Left ventricle myocardium inferior (tissue), 1 donor: ENCODE results near the gene MRPS27. TPM values are rescaled to one million over a fixed set of nuclear protein-coding genes. Genes with fewer than 3 reads are reported as not detected.

Experiments used
- DNase-seq: peaks from one replicate; pipeline ENCODE4 v3.0.0-alpha.2; 2020
- H3K27ac ChIP-seq: fragments of 200-600 bp; replicated peaks from 2 replicates; pipeline ENCODE4 v1.8.0; 2021
- H3K27me3 ChIP-seq: fragments of 200-600 bp; 2 replicates; pipeline ENCODE4 v1.8.0; 2021; ENCODE audit warnings: low read depth
- H3K36me3 ChIP-seq: fragments of 200-600 bp; 2 replicates; pipeline ENCODE4 v1.8.0; 2021
- H3K4me1 ChIP-seq: fragments of 200-600 bp; 2 replicates; pipeline ENCODE4 v1.8.0; 2021
- H3K4me3 ChIP-seq: fragments of 200-600 bp; 2 replicates; pipeline ENCODE4 v1.8.0; 2021; ENCODE audit warnings: mild to moderate bottlenecking, moderate library complexity
- H3K9me3 ChIP-seq: fragments of 200-600 bp; replicated peaks from 2 replicates; pipeline ENCODE4 v1.8.0; 2021
- intact Hi-C: fragments of 100-400 bp; cut with micrococcal nuclease; formaldehyde crosslinking; loops from one replicate; pipeline ENCODE4 v1.11.0; 2022
- total RNA-seq: library from RNA; stranded (reverse); fragmentation: NEBNext Ultra II Directional; extraction: Animal tissue kit (Norgen Biotek cat#: 25700); gene quantifications from one replicate; pipeline ENCODE4 v1.2.1, GENCODE V29; 2021
- TF ChIP-seq, protein P1 (sequence below): fragments of 200-600 bp; IDR thresholded peaks from 2 replicates; pipeline ENCODE4 v1.8.0; 2021; ENCODE audit warnings: antibody characterized with exemption, mild to moderate bottlenecking, borderline replicate concordance
- donor health status: DM: no; HTN: yes; CAD: no; lungs with severe emphysema.

The MRPS27 gene
- total RNA-seq, 1 donor from 2014 or later: 72.0 TPM

DNA sequence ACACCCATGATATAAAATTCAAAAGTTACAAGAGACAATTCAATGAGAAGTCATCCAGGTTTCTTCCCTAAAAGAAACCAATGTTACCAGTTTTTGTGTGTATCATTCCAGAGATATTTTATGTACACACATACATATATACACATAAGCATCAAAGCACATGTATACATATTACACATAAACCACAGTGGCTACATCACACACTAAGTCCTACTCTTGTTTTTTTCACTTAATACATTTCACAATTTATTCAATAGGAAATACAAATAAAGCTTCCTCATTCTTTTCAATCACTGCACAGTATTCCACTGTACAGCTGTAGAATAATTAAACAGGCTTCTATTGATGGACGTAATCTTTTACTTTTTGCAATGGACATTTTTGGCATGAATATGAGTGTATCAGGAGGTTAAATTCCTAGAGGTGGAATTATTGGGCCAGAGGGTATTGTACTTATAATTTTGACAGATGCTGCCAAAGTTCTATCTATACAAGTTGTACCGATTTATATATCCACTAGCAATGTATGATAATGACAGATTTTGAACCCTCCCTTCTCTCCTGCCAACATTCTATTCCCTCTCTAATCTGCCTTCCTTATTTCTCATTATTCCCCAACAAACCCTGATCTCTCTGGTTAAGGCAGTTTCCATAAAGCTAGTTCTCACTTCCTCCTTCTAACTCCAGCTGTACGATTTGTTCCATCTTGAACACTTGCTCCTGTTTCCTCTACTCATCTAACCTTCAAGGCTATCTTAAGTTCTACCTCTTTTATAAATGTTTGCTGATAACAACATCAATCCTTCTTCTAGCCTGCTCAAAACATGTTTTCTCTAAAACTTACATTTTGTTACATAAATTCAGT, 35.2 kb downstream of the MRPS27 start:
- H3K4me1 ChIP-seq: peaks cover 68% of the 10 kb centered on the region

DNA sequence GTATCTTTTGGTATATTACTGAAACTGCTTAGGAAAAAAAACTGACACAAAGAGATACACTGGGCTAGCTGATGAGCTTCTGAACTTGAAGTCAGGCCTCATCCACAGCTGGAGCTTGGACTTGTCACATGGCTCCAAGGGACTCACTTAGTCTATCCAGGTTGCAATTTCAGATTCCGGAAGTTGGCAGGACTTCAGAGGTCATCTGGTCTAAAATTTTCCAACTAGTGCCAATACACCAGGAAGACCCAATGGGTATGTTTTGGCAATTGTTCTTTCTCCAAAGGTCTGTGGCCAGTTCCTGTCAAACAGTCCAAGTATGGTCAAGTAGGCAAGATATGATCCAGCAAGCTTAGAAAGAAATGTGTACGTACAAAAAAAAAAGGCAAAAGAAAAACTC, 36.7 kb downstream of the MRPS27 start:
- no peaks in the 10 kb centered on the region for H3K27me3 ChIP-seq
- TF ChIP-seq, protein P1, sequence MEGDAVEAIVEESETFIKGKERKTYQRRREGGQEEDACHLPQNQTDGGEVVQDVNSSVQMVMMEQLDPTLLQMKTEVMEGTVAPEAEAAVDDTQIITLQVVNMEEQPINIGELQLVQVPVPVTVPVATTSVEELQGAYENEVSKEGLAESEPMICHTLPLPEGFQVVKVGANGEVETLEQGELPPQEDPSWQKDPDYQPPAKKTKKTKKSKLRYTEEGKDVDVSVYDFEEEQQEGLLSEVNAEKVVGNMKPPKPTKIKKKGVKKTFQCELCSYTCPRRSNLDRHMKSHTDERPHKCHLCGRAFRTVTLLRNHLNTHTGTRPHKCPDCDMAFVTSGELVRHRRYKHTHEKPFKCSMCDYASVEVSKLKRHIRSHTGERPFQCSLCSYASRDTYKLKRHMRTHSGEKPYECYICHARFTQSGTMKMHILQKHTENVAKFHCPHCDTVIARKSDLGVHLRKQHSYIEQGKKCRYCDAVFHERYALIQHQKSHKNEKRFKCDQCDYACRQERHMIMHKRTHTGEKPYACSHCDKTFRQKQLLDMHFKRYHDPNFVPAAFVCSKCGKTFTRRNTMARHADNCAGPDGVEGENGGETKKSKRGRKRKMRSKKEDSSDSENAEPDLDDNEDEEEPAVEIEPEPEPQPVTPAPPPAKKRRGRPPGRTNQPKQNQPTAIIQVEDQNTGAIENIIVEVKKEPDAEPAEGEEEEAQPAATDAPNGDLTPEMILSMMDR: no peak
- no peaks in the 10 kb centered on the region for H3K9me3 ChIP-seq
- peak overlapping the region; percentile 80 for H3K27ac ChIP-seq
- no peak overlapping the region for H3K4me3 ChIP-seq
- peaks cover 61% of the 10 kb centered on the region for H3K4me1 ChIP-seq
- peaks cover 6% of the 10 kb centered on the region for H3K36me3 ChIP-seq
- DNase-seq: no peak
- intact Hi-C loops: no loop called here

More for the DNA sequence above, 35.2 kb downstream of the MRPS27 start:
- intact Hi-C loops: no loop called here
- DNase-seq: no peak
- H3K9me3 ChIP-seq: no peaks in the 10 kb centered on the region
- H3K36me3 ChIP-seq: peaks cover 6% of the 10 kb centered on the region
- H3K27ac ChIP-seq: peak overlapping the region; percentile 23
- H3K4me3 ChIP-seq: no peak overlapping the region
- no peaks in the 10 kb centered on the region for H3K27me3 ChIP-seq
- TF ChIP-seq, protein P1: no peak

DNA sequence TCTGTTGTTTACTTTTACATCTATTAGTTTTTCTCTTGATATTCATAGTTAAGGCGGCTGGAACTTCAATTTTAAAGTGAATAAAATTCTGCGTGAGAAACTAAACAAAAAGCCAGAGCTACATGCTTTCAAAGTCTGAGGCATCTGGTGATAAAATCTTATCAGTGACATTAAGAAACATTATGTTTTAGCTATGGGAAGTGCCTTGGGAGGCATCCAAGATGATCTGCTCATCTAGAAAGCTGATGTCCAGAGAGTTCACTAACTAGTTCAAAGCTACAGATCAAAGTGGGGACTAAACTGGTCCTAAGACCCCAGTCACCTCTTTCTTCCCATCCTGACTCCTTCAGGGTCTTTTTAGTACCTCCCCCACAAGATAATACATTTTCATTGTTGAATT, 37.2 kb downstream of the MRPS27 start:
- Histone ChIP-seq H3K27me3 (no peaks in the 10 kb centered on the region), H3K4me3 (no peak overlapping the region), H3K4me1 (peaks cover 58% of the 10 kb centered on the region), H3K27ac (peak overlapping the region; percentile 80), H3K9me3 (no peaks in the 10 kb centered on the region), H3K36me3 (peaks cover 5% of the 10 kb centered on the region)
- DNase-seq: no peak
- intact Hi-C loops: no loop called here
- TF ChIP-seq, protein P1: no peak

DNA sequence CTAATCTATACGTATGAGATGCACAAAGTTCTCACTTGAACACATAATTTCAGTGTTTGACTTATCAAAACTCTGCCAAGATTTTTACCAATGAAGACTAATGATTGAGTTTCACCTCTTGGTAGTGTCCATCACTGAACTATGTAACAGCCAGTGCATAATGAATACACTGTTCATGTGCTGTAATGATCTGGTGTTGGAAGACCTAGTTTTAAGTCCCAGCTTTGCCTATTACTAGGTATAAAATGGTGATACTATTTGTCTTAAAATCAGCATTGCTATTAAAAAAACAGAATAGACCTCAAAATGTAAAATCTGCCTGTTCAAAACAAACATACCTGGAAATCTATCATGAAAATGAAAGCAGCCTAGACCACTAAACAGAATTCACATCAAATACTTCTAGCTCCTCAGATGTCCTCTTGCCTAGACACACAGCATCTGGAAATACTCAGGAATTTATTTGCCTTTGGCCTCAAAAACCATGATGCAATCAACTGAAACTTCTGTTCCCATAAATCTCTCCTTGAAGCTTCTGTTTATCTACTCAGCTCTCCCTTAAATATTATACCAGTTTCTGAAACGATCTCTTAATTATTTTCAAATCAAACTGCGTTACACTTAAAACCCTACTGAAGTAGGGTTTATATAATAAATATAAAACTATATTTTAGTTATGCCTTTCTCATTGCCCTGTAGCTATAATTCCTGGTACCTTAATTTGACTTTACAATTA, 38.1 kb downstream of the MRPS27 start:
- Histone ChIP-seq H3K27ac (peak overlapping the region; percentile 80), H3K4me1 (peaks cover 58% of the 10 kb centered on the region), H3K36me3 (no peaks in the 10 kb centered on the region), H3K27me3 (no peaks in the 10 kb centered on the region), H3K9me3 (no peaks in the 10 kb centered on the region), H3K4me3 (no peak overlapping the region)
- no peak for DNase-seq
- intact Hi-C loops: no loop called here
- TF ChIP-seq, protein P1: no peak

DNA sequence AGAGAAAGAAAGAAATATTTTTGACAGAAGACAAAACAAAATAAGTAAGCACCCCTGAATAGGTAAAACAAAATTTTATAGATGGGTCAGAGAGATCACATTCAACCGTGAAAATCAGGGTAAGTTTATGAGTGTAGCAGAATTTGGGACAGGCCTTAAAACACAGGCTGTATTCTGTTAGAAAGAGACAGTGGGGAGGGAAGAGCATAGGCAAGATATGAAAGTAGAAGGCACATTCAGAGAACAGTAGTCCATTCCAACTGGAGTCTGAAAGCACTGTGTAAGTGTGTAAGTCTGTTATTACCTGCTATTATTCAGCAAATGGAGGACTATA, 38.6 kb downstream of the MRPS27 start:
- no peak overlapping the region for H3K4me3 ChIP-seq
- no peaks in the 10 kb centered on the region for H3K27me3 ChIP-seq
- H3K36me3 ChIP-seq: peaks cover 2% of the 10 kb centered on the region
- TF ChIP-seq, protein P1: no peak
- H3K9me3 ChIP-seq: peaks cover 2% of the 10 kb centered on the region
- DNase-seq: no peak
- peaks cover 55% of the 10 kb centered on the region for H3K4me1 ChIP-seq
- peak overlapping the region; percentile 80 for H3K27ac ChIP-seq
- intact Hi-C loops: no loop called here
